Spleen (tissue), 7 donors: Measurements from ENCODE around the gene CHID1.

ENCODE experiments used
- CTCF ChIP-seq, 11 experiments: fragments of 200-600 bp in 7 of 11; fragments of 450-650 bp in 4 of 11; sonication (generic) in 4 of 11; IDR thresholded peaks in 8 of 11; conservative IDR thresholded peaks in 3 of 11; 1 replicate in 7 of 11; 2 replicates in 4 of 11; pipeline versions ENCODE4 v1.4.0 to v1.8.0; 2016 to 2021; ENCODE audit warnings: antibody characterized with exemption in 11 of 11, inconsistent platforms in 4 of 11, mild to moderate bottlenecking in 1 of 11
- POLR2A ChIP-seq, 3 donors: fragments of 450-650 bp; IDR thresholded peaks; one replicate each; pipeline ENCODE4 v1.5.1; 2017; ENCODE audit warnings: antibody characterized with exemption in 3 of 3, mild to moderate bottlenecking in 1 of 3
- POLR2AphosphoS5 ChIP-seq, 3 donors: sonication (generic); formaldehyde crosslinking; IDR thresholded peaks; one replicate each; pipeline ENCODE4 v1.5.1; 2017; ENCODE audit warnings: antibody characterized with exemption in 3 of 3
- donor health status: DM: no; HTN: no; CAD: no; lungs with moderate emphysema.
- donor health status: DM: no; HTN: no; CAD: no.
- donor health status: DM: no; HTN: no; CAD: no.

GRCh38 chr11:880447-880846 lies 30.2 kb downstream of the CHID1 start:
- TF ChIP-seq CTCF (IDR thresholded peaks at IDR 0.05 in 8 of 11, conservative IDR thresholded peaks at IDR 0.05 in 3 of 11) (no peak), POLR2A (IDR thresholded peaks at IDR 0.05) (no peak), POLR2AphosphoS5 (IDR thresholded peaks at IDR 0.05) (no peak)
